Right kidney (tissue), 1 donor: ENCODE results near the gene IPO13.

ENCODE experiments used
- DNase-seq: peaks from one replicate; pipeline ENCODE4 v3.0.0-alpha.2; 2016

IPO13 gene

GRCh38 chr1:43987159-43987902 lies 40.6 kb downstream of the IPO13 start:
- no peak for DNase-seq

GRCh38 chr1:43990271-43991199 lies 43.8 kb downstream of the IPO13 start:
- no peak for DNase-seq

GRCh38 chr1:43991200-43991475 lies 44.4 kb downstream of the IPO13 start:
- peak; percentile 81 for DNase-seq

GRCh38 chr1:43991476-43992231 lies 44.9 kb downstream of the IPO13 start, which contains the start of gene CCDC24:
CCDC24 (plus strand) TSS chr1:43991599; CDS start chr1:43991879, 280 bp downstream.
- DNase-seq = peak; percentile 83

GRCh38 chr1:43992232-43992995 lies 45.7 kb downstream of the IPO13 start:
- DNase-seq = no peak

- DNase-seq = no peak
Observed at GRCh38 chr1:43993206-43993914, 46.6 kb downstream of the IPO13 start.

GRCh38 chr1:43994071-43994470 lies 47.3 kb downstream of the IPO13 start:
- DNase-seq = no peak

- DNase-seq = no peak
Observed at GRCh38 chr1:43994794-43995790, 48.3 kb downstream of the IPO13 start.

- DNase-seq = no peak
Observed at GRCh38 chr1:43995984-43996732, 49.4 kb downstream of the IPO13 start.

- DNase-seq = no peak
Observed at GRCh38 chr1:43996733-43997115, 50.0 kb downstream of the IPO13 start.

GRCh38 chr1:43997295-43997999 lies 50.7 kb downstream of the IPO13 start:
- no peak for DNase-seq

- no peak for DNase-seq
Observed at GRCh38 chr1:43998000-43998378, 51.2 kb downstream of the IPO13 start.

- no peak for DNase-seq
Observed at GRCh38 chr1:43999455-43999854, 52.7 kb downstream of the IPO13 start.

- DNase-seq = no peak
Observed at GRCh38 chr1:44000122-44000665, 53.4 kb downstream of the IPO13 start.

- no peak for DNase-seq
Observed at GRCh38 chr1:44002165-44002564, 55.4 kb downstream of the IPO13 start.

GRCh38 chr1:44002606-44003157 lies 55.9 kb downstream of the IPO13 start:
- no peak for DNase-seq

- DNase-seq = no peak
Observed at GRCh38 chr1:44008259-44008658, 61.5 kb downstream of the IPO13 start.

GRCh38 chr1:44010935-44011471 lies 64.3 kb downstream of the IPO13 start:
- DNase-seq = no peak
